Erythroblast (primary cell): ENCODE data around the gene SORL1-AS1.

Experiments
- GATA1 ChIP-seq: IDR thresholded peaks from 2 replicates; pipeline ENCODE4 v1.6.1; 2011; ENCODE audit warnings: low read depth, mild to moderate bottlenecking, control low read depth, low read length, moderate library complexity
- POLR2A ChIP-seq: IDR thresholded peaks from 2 replicates; pipeline ENCODE4 v1.6.1; 2011; ENCODE audit warnings: mild to moderate bottlenecking, low read length

GRCh38 chr11:121451178-121451985 lies 1.4 kb downstream of the SORL1-AS1 start:
- TF ChIP-seq POLR2A (no peak), GATA1 (no peak)
